ENCODE results near the gene RAB38.

Gene RAB38

GRCh38 chr11:88101881-88102597 lies 73.2 kb downstream of the RAB38 start:
- no peak overlapping the region for H2AK5ac ChIP-seq (ENCODE audit: low read length)
- H3K56ac ChIP-seq (ENCODE audit: low read length), result no peak overlapping the region

GRCh38 chr11:88100151-88100550 lies 75.1 kb downstream of the RAB38 start:
- no peak for DNase-seq
- no peaks in the 10 kb centered on the region for H3K79me1 ChIP-seq (ENCODE audit: low read length)
- H3K27me3 ChIP-seq (ENCODE audit: insufficient read depth, low read length, poor library complexity), result no peaks in the 10 kb centered on the region
- no peak overlapping the region for H4K8ac ChIP-seq (ENCODE audit: low read depth, low read length)
- no peak overlapping the region for H3K56ac ChIP-seq (ENCODE audit: low read length)
- H3K79me2 ChIP-seq (ENCODE audit: control insufficient read depth, insufficient read depth, low read length), result no peaks in the 10 kb centered on the region
- H3K36me3 ChIP-seq (ENCODE audit: control insufficient read depth, insufficient read depth, low read length), result no peaks in the 10 kb centered on the region
- H3K27ac ChIP-seq (ENCODE audit: low read depth, low read length), result no peak overlapping the region
- H4K5ac ChIP-seq (ENCODE audit: low read length), result no peak overlapping the region
- no peaks in the 10 kb centered on the region for H3K4me1 ChIP-seq (ENCODE audit: control insufficient read depth, low read depth, low read length)
- H2AK5ac ChIP-seq (ENCODE audit: low read length), result no peak overlapping the region
- WGBS (ENCODE audit: extremely low coverage, insufficient coverage, low lambda C conversion rate), result no CpG with 5 or more reads among the region's 6 CpGs
- no peak overlapping the region for H3K23ac ChIP-seq (ENCODE audit: low read length)
- H3K9ac ChIP-seq (ENCODE audit: low read length), result no peak overlapping the region
- H3K18ac ChIP-seq (ENCODE audit: low read length), result no peak overlapping the region
- H3K4me2 ChIP-seq (ENCODE audit: low read length), result no peak overlapping the region
- H3K4me3 ChIP-seq (ENCODE audit: low read length), result no peak overlapping the region
- H2BK120ac ChIP-seq (ENCODE audit: low read depth, low read length), result no peak overlapping the region
- H2BK5ac ChIP-seq (ENCODE audit: low read length), result no peak overlapping the region
- no peak overlapping the region for H2BK15ac ChIP-seq (replicated peaks; ENCODE audit: low read depth)
- H3K4ac ChIP-seq (ENCODE audit: low read depth, low read length), result no peak overlapping the region

More at GRCh38 chr11:88101881-88102597, 73.2 kb downstream of the RAB38 start:
- H3K27me3 ChIP-seq (ENCODE audit: insufficient read depth, low read length, poor library complexity), result no peaks in the 10 kb centered on the region
- H3K79me2 ChIP-seq (ENCODE audit: control insufficient read depth, insufficient read depth, low read length), result no peaks in the 10 kb centered on the region
- no peak overlapping the region for H3K4ac ChIP-seq (ENCODE audit: low read depth, low read length)
- H3K18ac ChIP-seq (ENCODE audit: low read length), result no peak overlapping the region
- H3K36me3 ChIP-seq (ENCODE audit: control insufficient read depth, insufficient read depth, low read length), result no peaks in the 10 kb centered on the region
- no peak overlapping the region for H3K4me3 ChIP-seq (ENCODE audit: low read length)
- H3K79me1 ChIP-seq (ENCODE audit: low read length), result no peaks in the 10 kb centered on the region
- no peak overlapping the region for H4K8ac ChIP-seq (ENCODE audit: low read depth, low read length)
- H2BK5ac ChIP-seq (ENCODE audit: low read length), result no peak overlapping the region
- no peak overlapping the region for H3K9ac ChIP-seq (ENCODE audit: low read length)
- H2BK120ac ChIP-seq (ENCODE audit: low read depth, low read length), result no peak overlapping the region
- no peaks in the 10 kb centered on the region for H3K4me1 ChIP-seq (ENCODE audit: control insufficient read depth, low read depth, low read length)
- H2BK15ac ChIP-seq (replicated peaks; ENCODE audit: low read depth), result no peak overlapping the region
- H3K27ac ChIP-seq (ENCODE audit: low read depth, low read length), result no peak overlapping the region
- no CpG with 5 or more reads among the region's 3 CpGs for WGBS (ENCODE audit: extremely low coverage, insufficient coverage, low lambda C conversion rate)
- DNase-seq, result no peak
- H4K5ac ChIP-seq (ENCODE audit: low read length), result no peak overlapping the region
- H3K4me2 ChIP-seq (ENCODE audit: low read length), result no peak overlapping the region
- no peak overlapping the region for H3K23ac ChIP-seq (ENCODE audit: low read length)

GRCh38 chr11:88098289-88098688 lies 77.0 kb downstream of the RAB38 start:
- Histone ChIP-seq H3K79me2 (ENCODE audit: control insufficient read depth, insufficient read depth, low read length) (no peaks in the 10 kb centered on the region), H3K27ac (ENCODE audit: low read depth, low read length) (no peak overlapping the region), H2BK120ac (ENCODE audit: low read depth, low read length) (no peak overlapping the region), H2BK15ac (replicated peaks; ENCODE audit: low read depth) (no peak overlapping the region), H3K4me2 (ENCODE audit: low read length) (no peak overlapping the region), H4K8ac (ENCODE audit: low read depth, low read length) (no peak overlapping the region), H3K36me3 (ENCODE audit: control insufficient read depth, insufficient read depth, low read length) (no peaks in the 10 kb centered on the region), H4K5ac (ENCODE audit: low read length) (no peak overlapping the region), H3K4me3 (ENCODE audit: low read length) (no peak overlapping the region), H3K4ac (ENCODE audit: low read depth, low read length) (no peak overlapping the region), H3K4me1 (ENCODE audit: control insufficient read depth, low read depth, low read length) (no peaks in the 10 kb centered on the region), H2BK5ac (ENCODE audit: low read length) (no peak overlapping the region), H2AK5ac (ENCODE audit: low read length) (no peak overlapping the region), H3K18ac (ENCODE audit: low read length) (no peak overlapping the region), H3K27me3 (ENCODE audit: insufficient read depth, low read length, poor library complexity) (no peaks in the 10 kb centered on the region), H3K79me1 (ENCODE audit: low read length) (no peaks in the 10 kb centered on the region), H3K23ac (ENCODE audit: low read length) (no peak overlapping the region), H3K9ac (ENCODE audit: low read length) (no peak overlapping the region), H3K56ac (ENCODE audit: low read length) (no peak overlapping the region)
- DNase-seq, result no peak

GRCh38 chr11:88089134-88089533 lies 86.1 kb downstream of the RAB38 start:
- H3K18ac ChIP-seq (ENCODE audit: low read length), result no peak overlapping the region
- no peak overlapping the region for H4K5ac ChIP-seq (ENCODE audit: low read length)
- H3K4me2 ChIP-seq (ENCODE audit: low read length), result no peak overlapping the region
- H4K8ac ChIP-seq (ENCODE audit: low read depth, low read length), result no peak overlapping the region
- no peak overlapping the region for H3K23ac ChIP-seq (ENCODE audit: low read length)
- no peak overlapping the region for H2BK120ac ChIP-seq (ENCODE audit: low read depth, low read length)
- no peaks in the 10 kb centered on the region for H3K36me3 ChIP-seq (ENCODE audit: control insufficient read depth, insufficient read depth, low read length)
- H3K56ac ChIP-seq (ENCODE audit: low read length), result no peak overlapping the region
- H3K4me3 ChIP-seq (ENCODE audit: low read length), result no peak overlapping the region
- no peak overlapping the region for H3K9ac ChIP-seq (ENCODE audit: low read length)
- no peaks in the 10 kb centered on the region for H3K79me1 ChIP-seq (ENCODE audit: low read length)
- no peak overlapping the region for H2AK5ac ChIP-seq (ENCODE audit: low read length)
- no peak overlapping the region for H3K27ac ChIP-seq (ENCODE audit: low read depth, low read length)
- H3K27me3 ChIP-seq (ENCODE audit: insufficient read depth, low read length, poor library complexity), result no peaks in the 10 kb centered on the region
- DNase-seq, result no peak
- H3K4me1 ChIP-seq (ENCODE audit: control insufficient read depth, low read depth, low read length), result no peaks in the 10 kb centered on the region
- H3K79me2 ChIP-seq (ENCODE audit: control insufficient read depth, insufficient read depth, low read length), result no peaks in the 10 kb centered on the region
- no peak overlapping the region for H2BK5ac ChIP-seq (ENCODE audit: low read length)
- H2BK15ac ChIP-seq (replicated peaks; ENCODE audit: low read depth), result no peak overlapping the region
- WGBS (ENCODE audit: extremely low coverage, insufficient coverage, low lambda C conversion rate), result no CpG with 5 or more reads among the region's 1 CpG
- H3K4ac ChIP-seq (ENCODE audit: low read depth, low read length), result no peak overlapping the region

GRCh38 chr11:88087337-88087736 lies 87.9 kb downstream of the RAB38 start:
- Histone ChIP-seq H2BK15ac (replicated peaks; ENCODE audit: low read depth) (no peak overlapping the region), H3K79me1 (ENCODE audit: low read length) (no peaks in the 10 kb centered on the region), H3K56ac (ENCODE audit: low read length) (no peak overlapping the region), H3K23ac (ENCODE audit: low read length) (no peak overlapping the region), H3K9ac (ENCODE audit: low read length) (no peak overlapping the region), H2BK5ac (ENCODE audit: low read length) (no peak overlapping the region), H4K8ac (ENCODE audit: low read depth, low read length) (no peak overlapping the region), H3K27ac (ENCODE audit: low read depth, low read length) (no peak overlapping the region), H3K79me2 (ENCODE audit: control insufficient read depth, insufficient read depth, low read length) (no peaks in the 10 kb centered on the region), H2AK5ac (ENCODE audit: low read length) (no peak overlapping the region), H3K36me3 (ENCODE audit: control insufficient read depth, insufficient read depth, low read length) (no peaks in the 10 kb centered on the region), H3K4me2 (ENCODE audit: low read length) (no peak overlapping the region), H3K18ac (ENCODE audit: low read length) (no peak overlapping the region), H3K4me1 (ENCODE audit: control insufficient read depth, low read depth, low read length) (no peaks in the 10 kb centered on the region), H3K4ac (ENCODE audit: low read depth, low read length) (no peak overlapping the region), H4K5ac (ENCODE audit: low read length) (no peak overlapping the region), H3K27me3 (ENCODE audit: insufficient read depth, low read length, poor library complexity) (no peaks in the 10 kb centered on the region), H2BK120ac (ENCODE audit: low read depth, low read length) (no peak overlapping the region), H3K4me3 (ENCODE audit: low read length) (no peak overlapping the region)
- DNase-seq, result no peak
- WGBS (ENCODE audit: extremely low coverage, insufficient coverage, low lambda C conversion rate), result no CpG with 5 or more reads among the region's 3 CpGs

- Histone ChIP-seq H3K4ac (ENCODE audit: low read depth, low read length) (no peak overlapping the region), H2BK120ac (ENCODE audit: low read depth, low read length) (no peak overlapping the region), H2BK15ac (replicated peaks; ENCODE audit: low read depth) (no peak overlapping the region), H3K56ac (ENCODE audit: low read length) (no peak overlapping the region), H2AK5ac (ENCODE audit: low read length) (no peak overlapping the region), H3K4me2 (ENCODE audit: low read length) (no peak overlapping the region), H3K36me3 (ENCODE audit: control insufficient read depth, insufficient read depth, low read length) (no peaks in the 10 kb centered on the region), H3K79me1 (ENCODE audit: low read length) (no peaks in the 10 kb centered on the region), H3K4me1 (ENCODE audit: control insufficient read depth, low read depth, low read length) (no peaks in the 10 kb centered on the region), H4K8ac (ENCODE audit: low read depth, low read length) (no peak overlapping the region), H3K27ac (ENCODE audit: low read depth, low read length) (no peak overlapping the region), H3K9ac (ENCODE audit: low read length) (no peak overlapping the region), H3K18ac (ENCODE audit: low read length) (no peak overlapping the region), H2BK5ac (ENCODE audit: low read length) (no peak overlapping the region), H3K4me3 (ENCODE audit: low read length) (no peak overlapping the region), H3K27me3 (ENCODE audit: insufficient read depth, low read length, poor library complexity) (no peaks in the 10 kb centered on the region), H3K79me2 (ENCODE audit: control insufficient read depth, insufficient read depth, low read length) (no peaks in the 10 kb centered on the region), H3K23ac (ENCODE audit: low read length) (no peak overlapping the region), H4K5ac (ENCODE audit: low read length) (no peak overlapping the region)
- no peak for DNase-seq
- WGBS (ENCODE audit: extremely low coverage, insufficient coverage, low lambda C conversion rate), result no CpG with 5 or more reads among the region's 2 CpGs
Observed at GRCh38 chr11:88086297-88086696, 88.9 kb downstream of the RAB38 start.
